GM10266 (cell line): ENCODE measurements around the gene ASB15.
"Not testable (repeated sequence)": the region's sequence is repeated elsewhere in the genome, so short reads cannot be mapped to it uniquely, and the experiment has no call there.

Experiments used
- DNase-seq: peaks from one replicate; pipeline ENCODE4 v3.0.0; 2012; ENCODE audit errors: extremely low spot score
- TF ChIP-seq, protein P1 (sequence below): IDR thresholded peaks from 2 replicates; pipeline ENCODE4 v1.5.1; 2012; ENCODE audit warnings: mild to moderate bottlenecking, low read depth; ENCODE audit not compliant: control insufficient read depth, insufficient read depth; ENCODE audit errors: missing control alignments

The ASB15 gene

GRCh38 chr7:123601530-123601929 is at the start of gene ASB15:
Gene ASB15 (plus strand): TSS chr7:123601821. CDS start chr7:123614503, 12,682 bp downstream.
- DNase-seq = no peak
- TF ChIP-seq, protein P1, sequence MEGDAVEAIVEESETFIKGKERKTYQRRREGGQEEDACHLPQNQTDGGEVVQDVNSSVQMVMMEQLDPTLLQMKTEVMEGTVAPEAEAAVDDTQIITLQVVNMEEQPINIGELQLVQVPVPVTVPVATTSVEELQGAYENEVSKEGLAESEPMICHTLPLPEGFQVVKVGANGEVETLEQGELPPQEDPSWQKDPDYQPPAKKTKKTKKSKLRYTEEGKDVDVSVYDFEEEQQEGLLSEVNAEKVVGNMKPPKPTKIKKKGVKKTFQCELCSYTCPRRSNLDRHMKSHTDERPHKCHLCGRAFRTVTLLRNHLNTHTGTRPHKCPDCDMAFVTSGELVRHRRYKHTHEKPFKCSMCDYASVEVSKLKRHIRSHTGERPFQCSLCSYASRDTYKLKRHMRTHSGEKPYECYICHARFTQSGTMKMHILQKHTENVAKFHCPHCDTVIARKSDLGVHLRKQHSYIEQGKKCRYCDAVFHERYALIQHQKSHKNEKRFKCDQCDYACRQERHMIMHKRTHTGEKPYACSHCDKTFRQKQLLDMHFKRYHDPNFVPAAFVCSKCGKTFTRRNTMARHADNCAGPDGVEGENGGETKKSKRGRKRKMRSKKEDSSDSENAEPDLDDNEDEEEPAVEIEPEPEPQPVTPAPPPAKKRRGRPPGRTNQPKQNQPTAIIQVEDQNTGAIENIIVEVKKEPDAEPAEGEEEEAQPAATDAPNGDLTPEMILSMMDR = no peak

DNA sequence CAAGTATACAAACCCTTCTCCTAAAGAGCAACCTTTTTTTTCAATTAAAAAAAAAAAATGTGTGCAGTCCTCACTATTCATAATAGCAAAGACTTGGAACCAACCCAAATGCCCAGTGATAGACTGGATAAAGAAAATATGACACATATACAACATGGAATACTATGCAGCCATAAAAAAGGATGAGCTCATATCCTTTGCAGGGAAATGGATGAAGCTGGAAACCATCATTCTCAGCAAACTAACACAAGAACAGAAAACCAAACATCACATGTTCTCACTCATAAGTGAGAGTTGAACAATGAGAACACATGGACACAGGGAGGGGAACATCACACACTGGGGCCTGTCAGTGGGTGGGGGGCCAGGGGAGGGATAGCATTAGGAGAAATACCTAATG is 49.5 kb upstream of the ASB15 start:
- not testable (repeated sequence) for DNase-seq

DNA sequence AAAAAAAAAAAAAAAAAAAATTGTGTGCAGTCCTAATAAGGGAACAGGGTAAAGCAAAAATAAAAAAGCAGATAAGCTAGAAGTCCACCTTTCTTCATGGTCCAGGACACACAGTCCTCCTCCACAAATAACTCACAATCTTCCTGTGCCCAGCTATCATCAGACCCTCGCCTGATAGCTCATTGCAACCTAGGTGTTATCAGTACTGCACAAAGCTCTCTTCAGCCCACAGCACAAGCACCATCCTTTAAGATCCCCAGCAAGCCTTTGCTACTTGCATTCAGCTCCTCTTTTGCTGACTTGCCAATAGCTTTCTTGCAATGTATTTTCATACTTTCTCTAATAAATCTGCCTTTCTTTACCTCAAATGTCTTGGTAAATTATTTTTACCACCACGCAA is 49.0 kb upstream of the ASB15 start:
- no peak for DNase-seq
- TF ChIP-seq, protein P1 = no peak

DNA sequence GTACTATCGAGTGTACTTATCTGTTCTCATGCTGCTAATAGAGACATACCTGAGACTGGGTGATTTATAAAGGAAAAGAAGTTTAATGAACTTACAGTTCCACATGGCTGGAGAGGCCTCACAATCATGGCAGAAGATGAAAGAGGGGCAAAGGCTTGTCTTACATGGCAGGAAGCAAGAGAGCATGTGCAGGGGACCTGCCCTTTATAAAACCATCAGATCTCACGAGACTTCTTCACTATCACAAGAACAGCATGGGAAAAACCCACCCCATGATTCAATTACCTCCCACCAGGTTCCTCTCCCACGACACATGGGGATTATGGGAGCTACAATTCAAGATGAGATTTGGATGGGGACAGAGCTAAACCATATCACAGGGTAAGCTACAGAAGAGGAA is 48.5 kb upstream of the ASB15 start:
- TF ChIP-seq, protein P1 = no peak
- DNase-seq = no peak

DNA sequence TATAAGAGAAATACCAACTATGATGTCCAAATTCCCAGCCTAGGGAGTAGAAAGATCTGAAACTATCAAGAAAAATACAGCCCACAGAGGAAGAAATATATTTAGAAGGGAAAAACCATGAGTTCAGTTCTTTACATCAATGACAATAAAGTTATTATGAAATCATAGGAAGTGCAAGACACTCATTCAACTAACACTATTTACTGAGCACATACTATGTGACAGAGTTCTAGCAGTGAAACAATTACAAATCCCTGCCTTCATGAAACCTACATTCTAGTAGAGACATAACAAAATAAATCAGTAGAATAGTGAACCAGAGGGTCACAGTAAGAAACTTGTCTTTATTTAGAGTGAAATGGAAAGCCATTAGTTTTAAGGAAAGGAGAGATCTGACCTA is 46.1 kb upstream of the ASB15 start:
- TF ChIP-seq, protein P1 = no peak

GRCh38 chr7:123557016-123557397 is 44.6 kb upstream of the ASB15 start:
- DNase-seq = no peak
- TF ChIP-seq, protein P1 = no peak

More for the DNA sequence above, 46.1 kb upstream of the ASB15 start:
- no peak for DNase-seq

DNA sequence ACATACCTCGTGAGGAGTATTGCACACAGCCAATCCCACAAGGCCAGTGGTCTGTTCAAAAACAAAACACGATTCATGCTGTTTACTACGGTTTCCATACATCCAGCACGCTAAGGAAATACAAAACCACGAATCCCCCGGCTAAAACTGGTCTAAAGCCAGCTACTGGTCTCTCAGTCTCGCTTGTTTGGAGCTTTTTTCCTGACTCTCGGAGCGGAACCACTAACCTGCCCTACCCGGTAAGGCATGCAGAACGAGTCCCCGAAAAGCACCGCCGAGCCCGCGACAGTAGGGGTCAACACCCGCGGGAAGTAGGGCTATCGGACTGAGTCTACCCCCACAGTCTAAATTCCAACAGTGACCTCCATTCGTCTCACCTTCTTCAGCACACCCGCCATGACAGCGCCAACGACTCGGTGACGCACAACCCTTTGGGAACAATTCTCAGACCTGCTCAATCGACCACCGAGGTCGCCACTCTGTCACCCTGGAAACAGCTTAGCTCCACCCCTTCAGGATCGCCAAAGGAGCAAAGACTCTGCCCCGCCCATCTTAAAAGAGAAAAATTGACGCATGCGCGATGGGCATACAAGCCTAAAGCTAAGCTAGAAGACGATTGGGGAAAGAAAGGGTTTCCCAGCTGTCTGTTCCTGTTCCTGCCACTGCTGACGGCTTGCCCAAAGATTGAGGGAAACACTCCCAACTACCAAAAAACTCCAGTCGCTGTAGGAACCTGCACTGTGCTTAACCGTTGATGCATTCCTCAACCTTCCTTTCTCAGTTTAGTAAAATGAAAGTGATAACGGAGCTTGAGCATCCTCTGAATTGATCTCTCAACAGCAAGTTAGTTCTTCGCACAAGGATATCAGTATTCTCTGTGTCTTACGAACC is 44.0 kb upstream of the ASB15 start, which contains the start of gene NDUFA5:
Gene NDUFA5, minus strand, starts transcription at position 421 of the 891 bp plus-strand sequence. Its CDS starts 23 bp downstream, at position 398.
- peak; percentile 86 for DNase-seq
- TF ChIP-seq, protein P1 = no peak

DNA sequence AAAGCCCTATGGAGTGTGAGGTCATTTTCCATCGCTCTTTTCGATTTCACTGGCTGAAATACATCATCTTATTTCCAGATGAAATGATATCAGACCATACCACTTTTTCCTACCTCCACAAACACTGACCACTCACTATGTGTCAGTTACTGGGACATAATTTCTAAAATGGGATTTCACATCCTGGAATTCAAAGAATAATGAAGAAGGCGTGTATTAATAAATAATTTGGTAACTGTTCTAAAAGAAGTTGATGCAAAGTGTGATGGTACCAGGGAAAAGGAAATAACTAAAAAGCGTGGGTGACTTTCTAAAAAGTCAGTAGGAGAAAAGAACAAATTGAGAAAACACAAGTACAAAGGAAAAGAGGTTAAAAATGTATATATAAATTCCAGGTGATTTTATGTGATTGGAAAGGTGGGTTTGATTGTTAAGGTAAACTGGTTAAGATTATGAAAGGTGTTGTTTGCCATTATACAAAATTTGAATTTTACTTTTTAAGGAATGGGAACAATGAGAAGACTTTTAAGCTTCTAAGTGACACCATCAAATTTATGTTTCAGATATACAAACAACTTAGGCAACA is 43.2 kb upstream of the ASB15 start:
- TF ChIP-seq, protein P1 = no peak
- no peak for DNase-seq
